Measurements from ENCODE around the gene COL13A1.

- no peak for TF ChIP-seq CHD2 (IDR thresholded peaks at IDR 0.05; ENCODE audit: low read length, partially characterized antibody)
- TF ChIP-seq CTCF (IDR thresholded peaks at IDR 0.05) = no peak
- TF ChIP-seq POLR2AphosphoS5 (IDR thresholded peaks at IDR 0.05; ENCODE audit: low read depth, low read length) = no peak
- no peak for TF ChIP-seq SIN3A (IDR thresholded peaks at IDR 0.05; ENCODE audit: borderline replicate concordance, low read depth, low read length)
- no peak for TF ChIP-seq EZH2phosphoT487 (IDR thresholded peaks at IDR 0.05; ENCODE audit: borderline replicate concordance, low read depth)
- no peak for TF ChIP-seq MXI1 (IDR thresholded peaks at IDR 0.05; ENCODE audit: low read depth, low read length)
These were observed 99.3 kb downstream of the COL13A1 start for GRCh38 chr10:69901022-69901421.

Data from SK-N-SH (cell line).